Prostate gland (tissue), 2 donors: ENCODE measurements around the gene FOXS1.

Experiments used
- CTCF ChIP-seq, 4 experiments: fragments of 200-600 bp in 2 of 4; fragments of 450-650 bp in 2 of 4; sonication (generic) in 2 of 4; IDR thresholded peaks; 1 replicate in 3 of 4; 2 replicates in 1 of 4; pipeline ENCODE4 v1.5.1; 2016 to 2019; ENCODE audit warnings: antibody characterized with exemption in 4 of 4, mild to moderate bottlenecking in 2 of 4, moderate library complexity in 2 of 4
- POLR2A ChIP-seq: fragments of 450-650 bp; IDR thresholded peaks from one replicate; pipeline ENCODE4 v1.6.1; 2016; ENCODE audit warnings: antibody characterized with exemption, mild to moderate bottlenecking
- POLR2AphosphoS5 ChIP-seq: sonication (generic); formaldehyde crosslinking; IDR thresholded peaks from one replicate; pipeline ENCODE4 v1.6.1; 2017; ENCODE audit warnings: antibody characterized with exemption

- TF ChIP-seq POLR2AphosphoS5, result no peak
- no peak for TF ChIP-seq CTCF (IDR thresholded peaks at IDR 0.05)
- TF ChIP-seq POLR2A, result no peak
Observed at GRCh38 chr20:31862157-31862470, 16.7 kb upstream of the FOXS1 start.
